NCI-H2107 (cell line): ENCODE results near the gene ME3.
A peak's percentile ranks its signal among the peaks of the same experiment; 100 is the strongest.
"Not testable (repeated sequence)": the region's sequence is repeated elsewhere in the genome, so short reads cannot be mapped to it uniquely, and the experiment has no call there.

ENCODE experiments used
- DNase-seq: peaks from one replicate; lab custom pipeline; 2025; lab: John Stamatoyannopoulos, UW

Gene ME3

DNA sequence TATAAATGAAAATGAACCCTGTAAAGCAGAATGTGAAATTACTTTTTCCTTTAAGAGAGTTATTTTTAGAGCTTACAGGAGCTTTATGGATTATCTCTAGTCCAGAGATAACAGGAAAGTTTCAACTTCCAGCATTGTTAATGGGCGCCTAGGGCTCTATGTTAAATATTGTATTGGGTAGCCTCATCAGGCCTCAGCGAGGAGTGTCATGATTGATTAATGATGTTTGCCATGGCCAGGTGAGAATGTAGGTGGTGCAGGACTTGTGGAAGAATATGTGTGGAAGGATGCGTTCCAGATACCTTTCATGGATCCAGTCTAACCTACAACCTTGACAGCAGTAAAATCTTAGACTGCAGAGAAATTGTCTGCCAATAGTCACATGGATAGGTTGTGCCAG, 50.6 kb downstream of the ME3 start:
- no peak for DNase-seq

DNA sequence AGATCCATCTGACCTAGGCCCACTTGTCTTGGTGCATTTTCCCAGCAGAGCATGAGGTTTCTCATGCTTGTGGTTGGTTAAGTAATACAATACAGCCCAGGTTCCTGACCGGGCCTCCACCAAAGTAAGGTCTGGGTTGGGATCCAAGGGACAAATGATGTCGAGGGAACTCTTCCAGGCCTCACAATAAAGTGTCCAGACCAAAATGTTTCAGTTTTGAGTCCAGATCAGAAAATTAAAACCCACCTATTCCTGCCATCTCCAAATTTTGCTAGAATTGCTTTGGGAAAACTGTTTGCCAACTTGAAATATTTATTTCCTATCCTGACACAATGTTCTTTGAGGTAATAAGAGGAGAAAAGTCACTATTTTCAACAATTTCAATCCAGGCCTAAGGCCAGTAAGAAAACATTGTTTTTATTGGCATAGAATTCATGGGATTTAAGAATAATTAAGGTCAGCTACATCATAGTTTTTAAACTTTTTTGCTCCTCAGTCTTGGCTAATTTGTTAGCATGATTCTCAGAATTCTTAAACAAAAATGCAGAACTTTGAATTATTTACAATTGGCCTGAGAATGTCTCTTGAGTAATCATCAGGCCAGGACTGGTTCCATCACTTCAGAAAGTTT, 51.4 kb downstream of the ME3 start:
- no peak for DNase-seq

DNA sequence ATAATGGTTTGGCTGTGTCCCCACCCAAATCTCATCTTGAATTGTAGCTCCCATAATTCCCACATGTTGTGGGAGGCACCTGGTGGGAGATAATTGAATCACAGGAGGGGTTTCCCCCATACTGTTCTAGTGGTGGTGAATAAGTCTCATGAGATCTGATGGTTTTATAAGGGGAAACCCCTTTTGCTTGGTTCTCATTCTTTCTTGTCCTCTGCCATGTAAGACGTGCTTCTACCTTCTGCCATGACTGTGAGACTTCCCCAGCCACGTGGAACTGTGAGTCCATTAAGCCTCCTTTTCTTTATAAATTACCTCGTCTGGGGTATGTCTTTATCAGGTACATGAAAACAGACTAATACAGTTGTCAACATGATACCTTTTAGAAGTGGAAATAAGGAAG, 53.0 kb downstream of the ME3 start:
- not testable (repeated sequence) for DNase-seq

DNA sequence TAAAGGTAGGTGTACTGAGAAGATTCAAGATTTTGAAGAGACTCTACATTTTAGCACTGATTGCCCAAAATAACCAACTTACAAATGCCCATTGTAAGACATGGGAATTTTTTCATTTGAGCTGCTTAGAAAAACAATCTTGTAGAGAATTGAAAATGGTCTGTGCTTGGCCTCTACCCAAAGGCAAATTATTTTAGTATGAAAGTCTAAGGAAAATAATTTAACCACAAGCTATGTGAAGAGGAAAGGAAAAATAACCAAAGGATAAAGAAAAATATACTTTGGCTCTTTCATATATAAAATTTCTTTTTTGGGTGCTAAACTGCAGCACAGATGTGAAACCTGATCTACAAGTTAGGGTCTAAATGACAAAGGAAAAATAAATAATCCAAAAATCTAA, 54.9 kb downstream of the ME3 start:
- no peak for DNase-seq

DNA sequence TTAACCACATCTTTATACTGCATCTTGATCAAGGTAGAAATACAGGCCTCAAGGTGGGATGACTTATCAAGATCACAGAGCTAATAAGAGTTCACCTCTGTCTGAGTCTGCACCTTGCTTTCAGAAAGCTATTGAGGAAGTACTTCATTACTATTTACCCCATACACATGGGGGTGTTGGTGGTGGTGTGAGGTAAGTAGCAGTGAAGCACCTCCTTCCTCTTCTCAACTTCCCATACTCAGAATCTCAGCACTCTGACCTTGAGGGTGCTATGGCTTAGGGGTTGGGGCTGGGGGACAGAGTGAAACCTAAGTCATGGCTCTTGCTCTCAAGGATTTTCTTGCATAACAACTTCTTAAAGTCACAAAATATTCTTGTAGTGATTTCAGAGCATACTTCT, 56.9 kb downstream of the ME3 start:
- no peak for DNase-seq

DNA sequence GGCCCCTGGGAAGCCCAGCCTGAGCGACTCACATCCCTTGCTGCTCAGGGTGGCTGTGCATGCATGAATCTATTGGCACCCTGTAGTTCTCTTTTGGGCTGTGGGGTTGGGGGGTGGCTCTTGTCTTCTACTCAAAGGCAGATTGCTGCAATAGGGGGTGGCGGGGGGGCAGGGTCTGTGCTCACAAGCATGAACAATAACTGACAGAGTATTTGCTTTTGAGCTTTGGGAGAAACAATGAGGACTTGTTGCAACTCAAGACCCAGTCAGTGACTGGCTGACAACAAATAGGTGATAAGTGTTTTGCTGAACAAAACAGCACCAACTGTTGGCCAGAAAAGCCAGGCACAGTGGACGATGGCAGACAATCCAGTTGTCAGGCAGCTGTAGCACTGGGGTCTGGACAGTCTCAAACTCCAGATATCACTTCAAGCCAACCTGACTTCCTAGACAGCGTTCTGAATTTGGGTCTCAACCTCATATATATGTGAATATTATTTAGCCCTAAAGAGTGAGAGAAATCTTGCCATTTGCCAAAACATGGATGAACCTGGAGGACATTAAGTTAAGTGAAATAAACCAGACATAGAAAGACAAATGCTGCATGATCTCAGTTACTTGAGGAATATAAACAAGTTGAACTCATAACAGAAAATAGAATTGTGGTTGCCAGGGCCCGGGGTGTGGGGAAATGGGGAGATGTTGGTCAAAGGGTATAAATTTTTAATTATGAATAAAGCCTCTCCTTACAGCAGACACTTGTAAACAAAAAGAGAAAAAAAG, 61.7 kb downstream of the ME3 start:
- no peak for DNase-seq

DNA sequence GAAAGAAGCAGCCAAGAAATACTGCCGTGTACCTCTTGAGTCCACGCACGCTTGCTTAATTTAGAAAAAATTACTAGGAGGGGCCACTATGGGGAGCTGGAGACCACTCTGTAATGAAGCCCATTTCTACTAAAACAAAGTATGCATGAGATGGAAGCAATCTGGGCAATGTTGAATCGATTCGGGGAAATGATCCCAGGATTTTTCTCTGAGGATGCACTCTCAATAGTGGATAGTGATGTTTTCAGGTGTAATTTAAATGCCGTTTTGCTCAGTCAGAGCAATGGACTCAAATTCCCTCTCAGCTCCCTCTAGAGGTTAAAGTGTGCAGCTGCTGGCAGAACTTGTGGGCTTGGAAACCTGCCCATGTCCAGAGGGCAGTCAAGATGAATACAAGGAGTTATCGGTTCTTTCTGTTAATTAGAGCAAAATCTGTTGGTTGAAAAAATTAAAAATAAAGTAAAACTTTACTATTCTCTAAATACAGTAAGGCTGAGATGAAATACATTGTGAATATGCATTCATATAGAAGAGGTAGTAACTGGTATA, 64.1 kb downstream of the ME3 start:
- no peak for DNase-seq

DNA sequence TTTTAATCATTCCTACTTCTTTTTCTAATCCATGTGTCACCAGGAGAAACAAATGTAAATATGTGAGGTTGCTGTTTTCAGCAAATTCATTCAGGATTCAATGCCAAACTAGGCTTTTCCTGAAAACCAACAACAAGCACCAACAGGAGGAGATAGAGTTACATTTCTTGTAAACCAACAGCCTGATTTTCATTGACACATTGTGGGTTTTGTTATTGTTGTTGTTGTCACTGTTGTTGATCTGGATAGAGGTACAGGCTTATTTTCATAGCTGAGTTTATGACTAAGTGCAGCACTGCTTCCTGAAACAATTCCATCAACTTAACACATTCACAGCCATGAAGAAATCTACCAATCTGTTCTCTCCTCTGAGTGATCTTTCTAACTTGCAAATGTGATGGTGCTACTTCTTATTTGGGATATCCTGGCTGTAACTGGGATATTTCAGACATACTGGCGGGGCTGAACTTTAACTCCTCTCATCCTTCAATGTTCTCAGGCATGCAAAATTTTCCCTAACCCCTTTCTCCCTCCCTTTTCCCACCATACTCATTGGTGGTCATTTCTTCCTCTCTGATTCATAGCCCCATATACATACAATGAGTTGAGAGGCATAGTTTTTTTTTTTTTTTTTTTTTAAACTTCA, 65.5 kb downstream of the ME3 start:
- no peak for DNase-seq

DNA sequence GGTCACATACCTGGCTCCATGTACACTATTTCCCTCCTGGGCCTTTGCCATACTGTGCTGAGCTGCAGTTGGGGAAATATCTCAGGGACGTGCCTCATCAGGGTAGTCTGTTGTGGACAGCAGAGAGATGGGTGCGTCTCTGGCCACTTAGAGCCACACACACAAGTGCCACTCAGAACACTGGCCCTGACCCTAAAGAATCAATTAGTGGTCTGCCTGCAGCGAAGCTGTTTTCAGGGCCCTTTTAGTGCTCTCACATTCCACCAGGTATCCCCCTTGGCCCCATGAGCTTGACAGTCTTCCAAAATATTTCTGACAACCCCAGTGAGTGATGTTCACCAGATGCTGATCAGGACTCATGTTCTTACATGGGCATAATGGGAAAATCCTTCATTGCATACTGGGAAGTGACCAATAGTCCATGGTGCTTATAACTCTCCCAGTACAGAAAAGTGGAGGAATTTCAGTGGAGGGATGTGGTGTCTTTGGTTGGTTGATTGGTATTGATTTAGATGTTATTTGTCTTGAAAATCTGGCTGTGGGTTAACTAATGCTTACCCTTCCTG, 66.1 kb downstream of the ME3 start:
- DNase-seq, result no peak

DNA sequence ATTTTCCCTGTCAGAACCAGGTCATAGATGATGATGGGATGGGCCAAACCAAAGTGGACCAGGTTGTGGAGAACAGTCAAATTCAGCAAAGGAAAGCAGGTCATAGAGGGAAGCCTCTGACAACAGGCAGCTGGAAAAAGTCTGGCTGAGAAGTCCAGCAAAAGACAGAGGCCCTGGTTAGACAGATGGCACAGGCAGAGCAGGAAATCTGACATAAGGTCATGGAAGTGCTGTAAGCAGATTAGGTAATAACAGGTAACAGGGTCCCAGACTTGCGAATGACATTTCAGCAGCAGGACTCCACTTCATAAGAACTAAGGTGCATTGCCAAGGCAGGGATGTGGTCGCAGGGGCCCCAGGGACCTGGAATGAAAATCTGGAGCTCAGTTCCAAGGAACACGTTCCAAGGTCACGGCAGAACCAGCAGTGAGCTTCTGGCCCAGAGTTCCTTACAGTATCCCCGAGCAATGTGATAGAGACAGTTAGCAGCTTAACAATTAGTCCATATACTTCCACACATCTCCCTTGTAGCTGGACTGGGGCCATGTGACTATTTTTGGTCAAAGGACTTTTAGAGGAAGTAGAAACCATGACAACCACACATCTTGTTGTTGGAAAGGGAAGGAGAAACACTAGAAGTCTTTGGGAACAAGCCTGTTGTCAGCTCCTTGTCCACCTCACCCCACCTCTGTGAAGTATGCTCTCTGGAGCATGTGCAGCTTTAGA, 75.4 kb downstream of the ME3 start:
- no peak for DNase-seq

DNA sequence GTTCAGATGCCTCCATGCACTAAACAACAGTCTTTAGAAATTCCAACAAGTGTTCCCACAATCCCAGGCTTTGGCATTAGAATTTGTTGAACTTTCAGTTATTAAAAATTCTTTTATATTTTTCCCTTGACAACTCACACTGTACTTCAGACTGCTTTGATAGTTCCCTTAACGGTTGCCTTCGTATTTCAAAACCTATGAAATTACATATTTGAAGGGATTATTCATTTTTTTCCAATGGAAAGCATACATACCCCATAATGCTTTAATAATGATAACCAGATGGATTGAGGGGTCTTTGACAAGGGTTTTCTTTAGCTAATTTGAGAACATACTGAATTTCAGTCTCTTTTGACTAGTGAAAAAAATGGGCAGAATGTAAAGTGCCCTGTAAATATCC, 76.5 kb downstream of the ME3 start:
- no peak for DNase-seq

DNA sequence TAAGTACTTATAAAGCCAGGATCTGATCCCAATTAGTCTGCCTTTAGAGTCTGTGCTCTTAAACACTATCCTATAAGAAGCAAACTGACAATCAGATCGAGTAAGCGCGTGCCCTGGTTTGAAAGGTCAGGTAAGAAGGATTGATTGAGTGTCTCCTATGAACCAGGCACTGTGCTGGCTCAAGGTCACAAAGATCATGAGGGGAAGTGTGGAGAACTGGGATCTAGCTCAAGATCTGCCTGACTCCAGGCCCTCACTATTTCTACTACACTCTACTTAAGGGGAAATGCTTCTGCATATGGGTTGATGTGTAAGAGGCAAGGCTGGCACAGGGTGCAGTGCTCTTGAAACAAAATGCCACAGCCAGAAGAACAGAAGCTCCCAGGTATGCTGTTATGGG, 77.0 kb downstream of the ME3 start:
- DNase-seq, result no peak

DNA sequence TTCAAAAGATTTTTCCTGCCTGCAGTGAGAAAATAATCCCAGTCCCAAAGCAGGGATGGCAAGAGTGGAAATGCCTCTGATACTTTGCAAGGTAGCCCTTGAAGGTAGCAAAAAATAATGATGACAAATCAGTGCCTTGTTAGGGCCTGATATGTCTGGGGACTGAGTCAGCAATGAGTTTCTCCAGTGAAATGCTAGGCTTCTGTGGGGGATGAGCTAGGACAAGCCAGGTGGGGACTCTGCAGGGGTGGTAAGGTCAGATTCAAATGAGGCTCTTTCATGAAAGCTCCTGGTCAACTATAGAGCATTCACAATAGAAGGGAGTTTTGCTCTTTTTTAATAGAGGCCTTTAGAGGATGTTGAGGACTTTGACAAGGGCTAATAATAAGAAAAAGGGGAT, 77.7 kb downstream of the ME3 start:
- no peak for DNase-seq

DNA sequence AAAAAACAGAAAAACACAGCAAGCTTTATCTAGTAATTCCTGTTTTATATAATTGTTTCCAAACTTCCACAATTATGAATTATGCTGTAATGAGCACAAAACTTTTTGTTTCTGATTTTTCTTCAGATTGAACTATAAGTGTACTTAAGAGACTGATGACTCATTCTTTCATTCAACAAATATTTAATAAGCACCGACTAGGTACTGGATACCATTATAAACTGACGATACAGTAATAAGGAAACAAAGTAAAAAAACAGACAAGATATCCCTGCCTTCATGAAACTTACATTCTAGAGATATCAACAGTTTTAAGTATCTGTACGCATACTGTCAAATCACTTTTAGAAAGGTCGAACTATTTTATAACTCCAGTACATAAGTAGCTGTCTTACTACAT, 78.6 kb downstream of the ME3 start:
- DNase-seq, result no peak

DNA sequence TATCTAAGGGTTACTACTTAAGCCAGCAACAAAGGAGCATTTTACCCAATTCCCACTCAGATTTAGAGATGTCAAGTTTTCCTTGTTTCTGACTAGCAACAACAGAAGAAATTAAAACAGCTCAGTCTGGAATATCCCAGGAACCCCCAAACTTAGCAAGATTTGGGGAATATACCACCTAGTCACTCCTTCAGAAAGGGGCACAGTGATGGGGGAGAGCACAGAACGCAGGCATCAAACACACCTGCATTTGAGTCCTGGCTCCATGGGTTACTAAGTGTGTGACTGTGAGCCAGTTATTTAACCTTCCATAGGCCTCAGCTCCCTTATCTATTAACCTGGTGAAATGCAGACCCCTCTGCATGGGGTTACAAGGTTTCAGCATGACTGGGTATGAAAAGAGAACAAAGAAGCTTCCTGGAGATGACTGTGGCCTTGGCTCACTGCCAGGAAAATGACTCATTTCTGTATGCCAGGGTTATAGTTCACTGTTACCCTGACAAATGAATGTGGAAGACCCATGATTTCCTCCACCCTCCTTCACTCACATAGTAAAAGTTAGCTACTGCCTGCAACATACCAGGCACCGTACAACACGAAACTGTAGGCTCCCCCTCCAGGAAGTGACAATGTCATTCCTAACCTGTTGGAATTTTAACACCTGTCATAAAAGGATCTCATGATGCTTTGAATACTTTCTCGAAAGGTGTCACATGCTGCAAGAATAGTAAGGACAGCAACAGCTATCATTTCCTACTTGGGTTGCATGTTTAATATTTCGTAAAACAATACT, 79.6 kb downstream of the ME3 start:
- peak; percentile 53 for DNase-seq

DNA sequence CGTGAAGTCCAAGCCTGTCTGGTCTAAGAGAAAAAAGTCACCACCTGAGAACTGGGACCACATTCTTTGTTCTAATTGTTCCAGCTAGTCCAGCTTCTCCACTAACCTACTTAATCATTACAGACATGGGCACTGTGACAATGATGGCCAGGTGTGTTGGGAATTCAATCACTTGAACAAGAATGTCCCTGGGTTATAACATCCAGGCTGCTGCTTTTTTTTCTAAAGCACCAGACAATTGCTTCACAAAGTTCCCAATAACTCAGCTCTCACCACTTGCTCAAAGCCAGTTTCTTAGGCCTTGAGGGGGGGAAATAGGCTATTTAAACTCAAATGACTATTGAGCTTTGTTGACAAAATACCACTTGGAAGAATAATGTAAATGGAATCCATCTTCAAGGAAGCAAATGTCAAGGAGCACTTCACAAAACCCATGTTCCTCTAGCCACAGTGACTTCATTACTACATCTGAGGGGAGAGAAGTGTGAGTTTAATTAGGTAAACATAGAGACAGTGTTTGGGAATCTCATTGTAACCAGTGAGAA, 80.3 kb downstream of the ME3 start:
- DNase-seq, result no peak

DNA sequence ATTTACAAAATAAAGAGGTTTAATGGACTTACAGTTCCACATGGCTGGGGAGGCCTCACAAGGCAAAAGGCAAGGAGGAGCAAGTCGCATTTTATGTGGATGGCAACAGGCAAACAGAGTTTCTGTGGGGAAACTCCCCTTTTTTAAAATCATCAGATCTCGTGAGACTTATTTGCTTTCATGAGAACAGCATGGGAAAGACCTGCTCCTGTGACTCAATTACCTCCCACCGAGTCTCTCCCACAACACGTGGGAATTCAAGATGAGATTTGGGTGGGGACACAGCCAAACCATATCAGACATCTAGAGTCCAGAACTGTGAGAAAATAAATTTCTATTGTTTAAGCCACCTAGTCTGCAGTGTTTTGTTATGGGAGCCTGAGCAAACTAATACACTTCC, 80.8 kb downstream of the ME3 start:
- DNase-seq, result no peak

DNA sequence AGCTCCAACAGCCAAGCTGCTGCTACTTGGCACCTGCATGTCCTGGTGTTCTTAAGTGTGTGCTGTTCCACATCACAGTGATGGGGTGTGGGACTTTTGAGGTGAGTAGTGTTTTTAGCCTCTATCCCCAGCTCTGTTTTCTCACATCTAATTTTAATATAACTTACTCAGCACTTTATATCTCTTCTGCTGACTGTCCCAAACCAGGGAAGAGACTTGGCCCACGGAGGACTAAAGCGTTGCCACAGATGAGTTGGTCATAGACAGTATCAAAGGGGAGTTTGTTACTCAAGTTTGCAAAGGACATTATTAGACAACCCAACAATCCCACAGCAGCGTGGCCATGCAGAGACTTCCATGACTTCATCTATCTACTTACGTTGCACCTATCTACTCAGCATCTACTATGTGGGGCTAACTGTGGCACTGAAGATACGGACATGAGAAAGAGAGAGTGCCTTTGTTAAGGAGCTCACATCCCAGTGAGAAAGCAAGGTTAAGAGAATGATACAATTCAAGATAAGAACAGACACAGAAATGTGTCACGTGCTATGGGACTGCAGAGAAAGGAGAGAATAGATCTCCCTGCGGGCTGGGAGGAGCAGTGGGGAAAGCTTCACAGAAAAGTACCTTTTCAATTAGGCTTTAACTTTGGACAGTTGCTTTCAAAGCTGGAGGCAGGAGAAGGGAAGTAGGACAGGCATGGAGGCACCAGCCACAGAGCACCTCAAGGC, 82.4 kb downstream of the ME3 start:
- no peak for DNase-seq

DNA sequence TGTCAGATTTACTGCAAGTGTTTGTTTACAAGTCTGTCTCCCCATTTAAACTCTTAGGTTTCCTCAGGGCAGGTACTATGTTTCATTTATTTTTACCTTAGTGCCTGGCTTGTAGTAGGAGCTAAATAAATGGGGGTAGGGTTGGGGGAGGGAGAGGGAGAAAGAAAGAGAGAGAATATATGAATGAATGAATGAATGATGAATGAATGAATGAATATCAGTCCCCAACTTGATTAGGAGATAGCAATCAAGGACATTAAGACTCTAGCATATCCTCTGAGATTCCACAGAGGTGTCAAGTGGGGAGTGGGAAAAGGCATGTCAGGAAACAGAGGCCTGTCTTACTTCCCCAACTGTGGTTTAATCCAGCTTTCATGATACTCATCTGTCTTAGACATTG, 83.2 kb downstream of the ME3 start:
- no peak for DNase-seq

DNA sequence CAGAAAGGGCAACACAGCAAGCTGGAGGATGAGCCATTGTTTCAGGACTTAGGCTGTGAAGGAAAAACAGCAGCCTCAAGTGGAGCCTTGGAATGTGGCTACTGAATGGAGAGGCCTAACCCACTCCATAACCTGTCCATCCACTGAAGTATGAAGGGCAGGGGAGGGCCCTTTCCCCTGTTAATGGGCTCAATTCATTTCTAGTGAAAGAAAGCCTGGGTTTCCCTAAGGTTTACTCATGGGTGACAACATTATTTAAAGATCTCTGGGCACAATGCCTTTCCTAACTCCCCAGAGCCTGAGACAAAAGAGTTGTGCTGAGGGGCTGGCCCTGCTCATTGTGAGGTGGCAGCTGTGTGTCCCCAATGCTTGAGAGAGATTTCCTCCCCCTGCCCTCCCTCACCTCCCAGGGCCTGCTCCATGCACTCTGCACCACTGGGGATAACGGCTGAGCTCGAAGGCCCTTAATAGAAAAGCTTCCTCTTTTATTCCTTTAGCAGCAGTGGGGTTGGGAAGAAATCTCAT, 83.8 kb downstream of the ME3 start:
- DNase-seq, result peak; percentile 70
